Heart right ventricle (tissue), 16 donors: Measurements from ENCODE around the gene DDX1. TPM values are rescaled to one million over a fixed set of nuclear protein-coding genes. Genes with fewer than 3 reads are reported as not detected.
A peak's percentile ranks its signal among the peaks of the same experiment; 100 is the strongest.

ENCODE experiments used
- ATAC-seq, 8 donors: fragments of 200-7000 bp; cut with Tn5 transposase; one replicate each; pipeline ENCODE4 v1.9.1; 2020; ENCODE audit warnings: mild to moderate bottlenecking in 8 of 8, moderate library complexity in 8 of 8, moderate number of reproducible peaks in 1 of 8
- DNase-seq, 2 donors: peaks; one replicate each; pipeline ENCODE4 v3.0.0-alpha.2; 2020
- H3K27ac ChIP-seq, 10 donors: fragments of 200-600 bp; sonication (generic) in 2 of 10; one replicate each; pipeline versions ENCODE4 v1.5.0 to v1.8.0; 2020 to 2022; ENCODE audit warnings: mild to moderate bottlenecking in 3 of 10
- H3K27me3 ChIP-seq, 7 donors: fragments of 200-600 bp; one replicate each; pipeline ENCODE4 v1.8.0; 2021 to 2022; ENCODE audit warnings: mild to moderate bottlenecking in 2 of 7
- H3K36me3 ChIP-seq, 9 donors: fragments of 200-600 bp; sonication (generic) in 1 of 9; one replicate each; pipeline versions ENCODE4 v1.5.0 to v1.8.0; 2020 to 2022; ENCODE audit warnings: mild to moderate bottlenecking in 2 of 9
- H3K4me1 ChIP-seq, 9 donors: fragments of 200-600 bp; sonication (generic) in 1 of 9; one replicate each; pipeline versions ENCODE4 v1.5.0 to v1.8.0; 2020 to 2022; ENCODE audit warnings: mild to moderate bottlenecking in 4 of 9
- H3K4me3 ChIP-seq, 10 donors: fragments of 200-600 bp; sonication (generic) in 2 of 10; one replicate each; pipeline versions ENCODE4 v1.5.0 to v1.8.0; 2020 to 2022; ENCODE audit warnings: mild to moderate bottlenecking in 7 of 10, moderate library complexity in 2 of 10
- H3K9me3 ChIP-seq, 11 donors: fragments of 200-600 bp in 10 of 11; sonication (generic) in 2 of 11; one replicate each; pipeline versions ENCODE4 v1.5.0 to v1.8.0; 2013 to 2022; ENCODE audit warnings: mild to moderate bottlenecking in 2 of 11, control low read depth in 1 of 11, moderate library complexity in 1 of 11
- CTCF ChIP-seq, 9 donors: fragments of 200-600 bp; sonication (generic) in 2 of 9; IDR thresholded peaks; one replicate each; pipeline versions ENCODE4 v1.5.0 to v1.8.0; 2021 to 2022; ENCODE audit warnings: antibody characterized with exemption in 9 of 9, mild to moderate bottlenecking in 5 of 9, moderate library complexity in 1 of 9
- WGBS, 2 donors: extraction: QIAGEN DNeasy Blood & Tissue Kit; methylation state at CpG; one replicate each; pipeline ENCODE4 v1.1.7; 2013; ENCODE audit warnings: inconsistent platforms in 1 of 2; 5-methylcytosine and 5-hydroxymethylcytosine counted together
- intact Hi-C, 10 donors: fragments of 100-400 bp; cut with DNase I; formaldehyde crosslinking; loops; one replicate each; pipeline versions ENCODE4 v1.11.1 to v1.14.2; 2022
- polyA plus RNA-seq, 2 donors: library from polyadenylated mRNA; stranded (reverse); fragments of 200-250 nt; gene quantifications; one replicate each; pipeline ENCODE4 v1.2.3, GENCODE V29; 2013
- total RNA-seq, 10 donors: library from RNA; stranded (reverse); fragmentation: NEBNext Ultra II Directional in 3 of 10; extraction: Animal tissue kit (Norgen Biotek cat#: 25700) in 3 of 10; gene quantifications; one replicate each; pipeline versions ENCODE4 v1.2.1 to v1.2.4, GENCODE V29; 2021 to 2023
- donor health status: Arrhythmogenic right ventricular cardiomyopathy.
- donor health status: ischemic (EF 13 %, LVEDD 7.1; RV severe dilation, severe dysfunction).
- donor health status: healthy with polysubstance abuse.
- donor health status: DM: no; HTN: yes; CAD: no.
- donor health status: DM: no; HTN: no; CAD: no.
- donor health status: ischemic (EF 25% LVEDD 6.9; RV normal size, moderate dysfunction).
- donor health status: ischemic (EF 25% LVEDD 5.7; RV mildly dilated, moderate dysfunction).
- donor health status: healthy.
- donor health status: DM: yes; HTN: yes; CAD: no.
- donor health status: Ischemic cardiomyopathy.
- donor health status: ischemic (EF 35%, LVEDD 5.7; RV mildly dilated, moderate dysfunction).
- donor health status: nonischemic (EF 11% LVEDD 7.7; RV severe dilation, severe dysfunction).
- donor health status: DM: yes; HTN: yes; CAD: no.
- donor health status: PGD.
- donor health status: ischemic (EF 29% LVEDD 5.4; RV normal size, mild dysfunction).
- donor health status: nonischemic (EF 23%, LVEDD 6.1; RV moderate dilation, normal function).

Gene DDX1
- total and polyA plus RNA-seq, 12 donors, result 80.1 to 183 (median 157) TPM

GRCh38 chr2:15617778-15618448, 26.2 kb downstream of the DDX1 start:
- no peak for TF ChIP-seq CTCF (IDR thresholded peaks at IDR 0.05)
- Histone ChIP-seq H3K27ac (no peak overlapping the region), H3K4me1 (peaks cover 0 to 10% (median 0%) of the 10 kb centered on the region in 9 donors), H3K4me3 (no peak overlapping the region), H3K36me3 (peaks cover 0 to 100% (median 54%) of the 10 kb centered on the region in 9 donors), H3K27me3 (no peaks in the 10 kb centered on the region), H3K9me3 (no peaks in the 10 kb centered on the region)
- 97 to 98% methylated on average over 4 of the region's 4 CpGs for WGBS, 2 donors
- DNase-seq, result no peak
- ATAC-seq, result no peak
- intact Hi-C loops, result no loop called here

DNA sequence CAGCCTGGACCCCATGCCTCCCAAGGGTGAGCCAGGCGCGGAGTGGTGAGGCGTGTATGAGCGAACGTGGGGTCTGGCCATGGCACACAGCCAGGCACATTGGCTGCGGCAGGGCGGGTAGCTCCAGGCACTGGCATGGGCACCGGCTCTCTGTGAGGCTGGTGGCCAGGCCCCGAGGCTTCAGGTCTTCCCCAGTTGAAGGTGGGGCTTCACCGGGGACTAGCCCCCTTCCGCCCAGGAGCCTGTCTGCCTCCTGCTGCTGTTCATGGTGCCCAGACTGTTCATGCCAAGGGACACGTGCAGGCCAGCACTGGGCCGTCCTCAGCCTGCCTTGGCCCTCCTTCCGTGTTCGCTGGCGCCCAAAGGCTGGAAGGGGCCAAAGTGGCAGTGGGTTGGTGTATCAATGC, 26.8 kb downstream of the DDX1 start:
- WGBS, 2 donors, result 87 to 90% methylated on average over 16 of the region's 16 CpGs
- no peak overlapping the region for H3K27ac ChIP-seq

GRCh38 chr2:15619076-15619475, 27.4 kb downstream of the DDX1 start:
- 91 to 100% methylated on average over 10 to 11 of the region's 11 CpGs for WGBS, 2 donors
- ATAC-seq, result peak in 4 of 8 donors; percentile 22 to 75 (median 32)
- intact Hi-C loops, result no loop called here

More for the DNA sequence above, 26.8 kb downstream of the DDX1 start:
- ATAC-seq (peak in 3 of 8 donors; percentile 37 to 79 (median 37)), DNase-seq (no peak)
- Histone ChIP-seq H3K9me3 (no peaks in the 10 kb centered on the region), H3K4me3 (no peak overlapping the region), H3K27me3 (no peaks in the 10 kb centered on the region), H3K36me3 (peaks cover 0 to 100% (median 59%) of the 10 kb centered on the region in 9 donors), H3K4me1 (peaks cover 0 to 10% (median 0%) of the 10 kb centered on the region in 9 donors)
- TF ChIP-seq CTCF (IDR thresholded peaks at IDR 0.05), result no peak
- intact Hi-C loops, result no loop called here

DNA sequence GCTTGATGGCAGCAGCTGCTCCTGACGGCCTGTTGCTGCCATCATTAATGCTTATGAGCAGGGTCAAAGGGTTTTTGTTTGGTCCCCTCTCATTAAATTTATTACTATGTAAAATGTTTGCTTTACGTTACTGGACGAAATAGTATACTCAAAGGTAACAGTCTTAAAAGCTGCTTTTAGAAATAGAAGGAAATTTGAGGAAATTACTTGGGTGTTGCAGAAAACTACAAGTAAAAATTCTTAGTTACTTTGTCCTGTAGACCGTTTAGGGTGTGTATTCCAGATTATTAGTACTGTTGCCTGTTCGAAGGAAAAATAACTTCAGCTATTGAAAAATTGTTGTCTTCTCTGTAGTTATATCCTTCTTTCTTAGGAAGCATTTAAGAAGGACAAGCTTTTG, 27.8 kb downstream of the DDX1 start:
- intact Hi-C loops, result no loop called here

More at GRCh38 chr2:15619076-15619475, 27.4 kb downstream of the DDX1 start:
- TF ChIP-seq CTCF (IDR thresholded peaks at IDR 0.05), result no peak
- Histone ChIP-seq H3K4me1 (peaks cover 0 to 10% (median 0%) of the 10 kb centered on the region in 9 donors), H3K36me3 (peaks cover 0 to 100% (median 62%) of the 10 kb centered on the region in 9 donors), H3K9me3 (no peaks in the 10 kb centered on the region), H3K27me3 (no peaks in the 10 kb centered on the region), H3K4me3 (no peak overlapping the region), H3K27ac (no peak overlapping the region)
- no peak for DNase-seq

More for the DNA sequence above, 27.8 kb downstream of the DDX1 start:
- Histone ChIP-seq H3K4me3 (no peak overlapping the region), H3K27ac (no peak overlapping the region), H3K9me3 (no peaks in the 10 kb centered on the region), H3K4me1 (peaks cover 0 to 10% (median 0%) of the 10 kb centered on the region in 9 donors), H3K27me3 (no peaks in the 10 kb centered on the region), H3K36me3 (peaks cover 0 to 100% (median 62%) of the 10 kb centered on the region in 9 donors)
- no peak for TF ChIP-seq CTCF (IDR thresholded peaks at IDR 0.05)
- ATAC-seq (no peak), DNase-seq (no peak)
- WGBS, 2 donors, result 76 to 77% methylated on average over 5 of the region's 5 CpGs
